Urinary bladder (tissue), 4 donors: ENCODE results near the gene GRM7. TPM values are rescaled to one million over a fixed set of nuclear protein-coding genes. Genes with fewer than 3 reads are reported as not detected.

ENCODE experiments used
- DNase-seq: peaks from one replicate; pipeline ENCODE4 v3.0.0-alpha.2; 2015; ENCODE audit errors: extremely low spot score
- H3K27ac ChIP-seq: one replicate; pipeline ENCODE4 v1.5.1; 2013; ENCODE audit warnings: low read depth, mild to moderate bottlenecking, moderate library complexity
- H3K36me3 ChIP-seq: one replicate; pipeline ENCODE4 v1.6.1; 2013; ENCODE audit warnings: mild to moderate bottlenecking, moderate library complexity; ENCODE audit not compliant: insufficient read depth
- H3K4me1 ChIP-seq: one replicate; pipeline ENCODE4 v1.6.1; 2013; ENCODE audit warnings: mild to moderate bottlenecking, moderate library complexity; ENCODE audit not compliant: insufficient read depth
- H3K4me3 ChIP-seq: one replicate; pipeline ENCODE4 v1.5.1; 2013; ENCODE audit warnings: low read depth, low read length
- WGBS: extraction: QIAGEN DNeasy Blood & Tissue Kit; methylation state at CpG from one replicate; pipeline ENCODE4 v1.1.7; 2013; 5-methylcytosine and 5-hydroxymethylcytosine counted together
- polyA plus RNA-seq: library from polyadenylated mRNA; stranded (reverse); fragments of 200-250 nt; gene quantifications from one replicate; pipeline ENCODE4 v1.2.3, GENCODE V29; 2013
- total RNA-seq: library from RNA; depleted of rRNA; stranded (reverse); fragments of >200 nt; gene quantifications from one replicate; pipeline ENCODE4 v1.2.3, GENCODE V29; 2014
- donor health status: healthy with polysubstance abuse.
- donor health status: healthy.

Gene GRM7
- total and polyA plus RNA-seq, 2 donors: 2.3 to 14.6 TPM

- no peak for DNase-seq
- Histone ChIP-seq H3K4me1 (no peaks in the 10 kb centered on the region), H3K36me3 (no peaks in the 10 kb centered on the region), H3K4me3 (no peak overlapping the region), H3K27ac (no peak overlapping the region)
- 98% methylated on average over 2 of the region's 2 CpGs for WGBS
These were observed 536.2 kb downstream of the GRM7 start for GRCh38 chr3:7397097-7397496.

GRCh38 chr3:7400360-7400759 lies 539.4 kb downstream of the GRM7 start:
- Histone ChIP-seq H3K4me3 (no peak overlapping the region), H3K27ac (no peak overlapping the region), H3K4me1 (no peaks in the 10 kb centered on the region), H3K36me3 (no peaks in the 10 kb centered on the region)
- 92% methylated on average over 2 of the region's 2 CpGs for WGBS
- no peak for DNase-seq

- Histone ChIP-seq H3K4me3 (no peak overlapping the region), H3K36me3 (no peaks in the 10 kb centered on the region), H3K4me1 (no peaks in the 10 kb centered on the region), H3K27ac (no peak overlapping the region)
- 99% methylated on average over 1 of the region's 1 CpG for WGBS
- DNase-seq: no peak
These were observed 540.5 kb downstream of the GRM7 start for GRCh38 chr3:7401418-7401817.

- Histone ChIP-seq H3K4me3 (no peak overlapping the region), H3K4me1 (no peaks in the 10 kb centered on the region), H3K36me3 (no peaks in the 10 kb centered on the region), H3K27ac (no peak overlapping the region)
- DNase-seq: no peak
- WGBS: 72% methylated on average over 4 of the region's 4 CpGs
These were observed 546.2 kb downstream of the GRM7 start for GRCh38 chr3:7407107-7407506.

GRCh38 chr3:7410782-7411181 lies 549.9 kb downstream of the GRM7 start:
- WGBS: 93% methylated on average over 4 of the region's 4 CpGs
- H3K4me1 ChIP-seq: no peaks in the 10 kb centered on the region
- no peaks in the 10 kb centered on the region for H3K36me3 ChIP-seq
- H3K4me3 ChIP-seq: no peak overlapping the region
- DNase-seq: no peak
- H3K27ac ChIP-seq: no peak overlapping the region

- no peaks in the 10 kb centered on the region for H3K36me3 ChIP-seq
- 95% methylated on average over 1 of the region's 1 CpG for WGBS
- H3K4me1 ChIP-seq: no peaks in the 10 kb centered on the region
These were observed 560.1 kb downstream of the GRM7 start for GRCh38 chr3:7421065-7421464.

GRCh38 chr3:7423036-7423435 lies 562.1 kb downstream of the GRM7 start:
- DNase-seq: no peak

More at GRCh38 chr3:7421065-7421464, 560.1 kb downstream of the GRM7 start:
- no peak for DNase-seq
- no peak overlapping the region for H3K27ac ChIP-seq
- H3K4me3 ChIP-seq: no peak overlapping the region

GRCh38 chr3:7423995-7424394 lies 563.1 kb downstream of the GRM7 start:
- Histone ChIP-seq H3K4me1 (no peaks in the 10 kb centered on the region), H3K4me3 (no peak overlapping the region), H3K36me3 (no peaks in the 10 kb centered on the region), H3K27ac (no peak overlapping the region)
- WGBS: 79% methylated on average over 4 of the region's 4 CpGs
- no peak for DNase-seq

More at GRCh38 chr3:7423036-7423435, 562.1 kb downstream of the GRM7 start:
- Histone ChIP-seq H3K36me3 (no peaks in the 10 kb centered on the region), H3K4me1 (no peaks in the 10 kb centered on the region), H3K4me3 (no peak overlapping the region), H3K27ac (no peak overlapping the region)
- WGBS: 57% methylated on average over 2 of the region's 2 CpGs

GRCh38 chr3:7428206-7428718 lies 567.3 kb downstream of the GRM7 start:
- H3K4me1 ChIP-seq: no peaks in the 10 kb centered on the region
- 81% methylated on average over 1 of the region's 1 CpG for WGBS
- H3K36me3 ChIP-seq: no peaks in the 10 kb centered on the region
- H3K4me3 ChIP-seq: no peak overlapping the region
- H3K27ac ChIP-seq: no peak overlapping the region
- DNase-seq: no peak

- H3K27ac ChIP-seq: no peak overlapping the region
- DNase-seq: no peak
- H3K36me3 ChIP-seq: no peaks in the 10 kb centered on the region
- H3K4me3 ChIP-seq: no peak overlapping the region
- WGBS: 99% methylated on average over 2 of the region's 2 CpGs
- no peaks in the 10 kb centered on the region for H3K4me1 ChIP-seq
These were observed 571.7 kb downstream of the GRM7 start for GRCh38 chr3:7432610-7433009.

GRCh38 chr3:7433073-7433472 lies 572.2 kb downstream of the GRM7 start:
- H3K4me1 ChIP-seq: no peaks in the 10 kb centered on the region
- H3K27ac ChIP-seq: no peak overlapping the region
- WGBS: 98% methylated on average over 2 of the region's 2 CpGs
- no peak overlapping the region for H3K4me3 ChIP-seq
- no peaks in the 10 kb centered on the region for H3K36me3 ChIP-seq
- no peak for DNase-seq

GRCh38 chr3:7436542-7436941 lies 575.6 kb downstream of the GRM7 start:
- 94% methylated on average over 1 of the region's 1 CpG for WGBS

GRCh38 chr3:7437231-7437630 lies 576.3 kb downstream of the GRM7 start:
- H3K36me3 ChIP-seq: no peaks in the 10 kb centered on the region
- WGBS: 25% methylated on average over 1 of the region's 1 CpG
- H3K4me1 ChIP-seq: no peaks in the 10 kb centered on the region
- no peak overlapping the region for H3K4me3 ChIP-seq
- no peak overlapping the region for H3K27ac ChIP-seq
- DNase-seq: no peak

More at GRCh38 chr3:7436542-7436941, 575.6 kb downstream of the GRM7 start:
- no peak overlapping the region for H3K27ac ChIP-seq
- H3K4me3 ChIP-seq: no peak overlapping the region
- H3K4me1 ChIP-seq: no peaks in the 10 kb centered on the region
- no peak for DNase-seq
- no peaks in the 10 kb centered on the region for H3K36me3 ChIP-seq

GRCh38 chr3:7439101-7439680 lies 578.3 kb downstream of the GRM7 start:
- H3K36me3 ChIP-seq: no peaks in the 10 kb centered on the region
- WGBS: 89% methylated on average over 4 of the region's 4 CpGs
- H3K27ac ChIP-seq: no peak overlapping the region
- no peak for DNase-seq
- H3K4me1 ChIP-seq: no peaks in the 10 kb centered on the region
- no peak overlapping the region for H3K4me3 ChIP-seq

GRCh38 chr3:7444886-7445285 lies 584.0 kb downstream of the GRM7 start:
- no peak overlapping the region for H3K27ac ChIP-seq
- no peaks in the 10 kb centered on the region for H3K36me3 ChIP-seq
- no peak overlapping the region for H3K4me3 ChIP-seq
- 79% methylated on average over 4 of the region's 4 CpGs for whole genome bisulfite sequencing
- no peaks in the 10 kb centered on the region for H3K4me1 ChIP-seq
- no peak for DNase-seq
